Bronchial epithelial cell (primary cell): ENCODE results near the gene POPDC3. TPM values are rescaled to one million over a fixed set of nuclear protein-coding genes. Genes with fewer than 3 reads are reported as not detected.

Source experiments
- DNase-seq: peaks from one replicate; pipeline ENCODE4 v3.0.0-alpha.2; 2010; ENCODE audit warnings: low read depth
- FAIRE-seq: peaks from 2 replicates; lab custom pipeline; 2011; peaks lifted over from hg19 to GRCh38; lab: Jason Lieb, UNC
- H3K27me3 ChIP-seq: 2 replicates; pipeline ENCODE4 v1.5.1; 2011; ENCODE audit warnings: low read length; ENCODE audit not compliant: control insufficient read depth, insufficient read depth
- H3K36me3 ChIP-seq: 2 replicates; pipeline ENCODE4 v1.5.1; 2011; ENCODE audit warnings: low read length; ENCODE audit not compliant: control insufficient read depth, insufficient read depth
- H3K4me3 ChIP-seq: 2 replicates; pipeline ENCODE4 v1.5.1; 2011; ENCODE audit warnings: mild to moderate bottlenecking, low read depth, low read length, control low read depth
- CTCF ChIP-seq: IDR thresholded peaks from 2 replicates; pipeline ENCODE4 v1.5.1; 2011; ENCODE audit warnings: mild to moderate bottlenecking, moderate library complexity, low read length, control low read depth, inconsistent platforms; ENCODE audit not compliant: insufficient read depth, severe bottlenecking
- total RNA-seq: library from RNA; depleted of rRNA; stranded (reverse); fragments of >200 nt; gene quantifications from 2 replicates; pipeline ENCODE4 v1.2.1, GENCODE V29; 2014

Gene POPDC3
- total RNA-seq, 1 donor from 2014 or later = 5.8 TPM

- no peaks in the 10 kb centered on the region for H3K27me3 ChIP-seq
- DNase-seq (no peak), FAIRE-seq (no peak)
- no peak overlapping the region for H3K4me3 ChIP-seq
- TF ChIP-seq CTCF = no peak
- H3K36me3 ChIP-seq = no peaks in the 10 kb centered on the region
These were observed 69.6 kb downstream of the POPDC3 start for GRCh38 chr6:105109955-105110895.

GRCh38 chr6:105108631-105109262, 71.1 kb downstream of the POPDC3 start:
- FAIRE-seq (no peak), DNase-seq (peak; percentile 17)
- TF ChIP-seq CTCF = no peak
- Histone ChIP-seq H3K4me3 (no peak overlapping the region), H3K36me3 (no peaks in the 10 kb centered on the region), H3K27me3 (no peaks in the 10 kb centered on the region)

Other genes starting within 250 kb of the POPDC3 start
- not detected in 2 replicates for gene LIN28B, start 222.9 kb downstream of the POPDC3 start, total RNA-seq
- 30.5 and 32.1 TPM in 2 replicates for gene PREP, start 223.1 kb upstream of the POPDC3 start, total RNA-seq